Loucy (cell line): ENCODE results near the gene PDE8A.
A peak's percentile ranks its signal among the peaks of the same experiment; 100 is the strongest.

Experiments used
- CTCF ChIP-seq: fragments of 200-600 bp; sonication (generic); conservative IDR thresholded peaks from 2 replicates; pipeline ENCODE4 v1.5.1; 2014; ENCODE audit warnings: mild to moderate bottlenecking, antibody characterized with exemption, low read length
- EZH2phosphoT487 ChIP-seq: fragments of 200-600 bp; IDR thresholded peaks from 2 replicates; pipeline ENCODE4 v1.6.1; 2018; ENCODE audit warnings: antibody characterized with exemption, mild to moderate bottlenecking, moderate library complexity, borderline replicate concordance

- TF ChIP-seq CTCF (peak; percentile 32), EZH2phosphoT487 (no peak)
Measured at GRCh38 chr15:84934942-84935729, 46.5 kb upstream of the PDE8A start.
